ENCODE results near the gene MCMBP.

The MCMBP gene

GRCh38 chr10:119830851-119831250, 41.8 kb downstream of the MCMBP start:
- Histone ChIP-seq H3K36me3 (replicated peaks; ENCODE audit: low read depth, low read length) (peaks cover 46% of the 10 kb centered on the region), H3K4me1 (ENCODE audit: low read length) (peaks cover 7% of the 10 kb centered on the region)

GRCh38 chr10:119829429-119829828, 43.2 kb downstream of the MCMBP start:
- Histone ChIP-seq H3K79me2 (ENCODE audit: low read length) (no peaks in the 10 kb centered on the region), H3K36me3 (replicated peaks; ENCODE audit: low read depth, low read length) (peaks cover 39% of the 10 kb centered on the region), H3K4me1 (ENCODE audit: low read length) (peaks cover 6% of the 10 kb centered on the region), H4K20me1 (ENCODE audit: insufficient read depth, low read length) (no peaks in the 10 kb centered on the region), H2AFZ (ENCODE audit: low read depth, low read length) (no peak overlapping the region), H3K27ac (ENCODE audit: low read length) (no peak overlapping the region), H3K4me3 (ENCODE audit: low read length) (no peak overlapping the region), H3K27me3 (ENCODE audit: low read depth, low read length) (no peaks in the 10 kb centered on the region), H3K9me3 (ENCODE audit: insufficient read depth, low read length) (no peaks in the 10 kb centered on the region), H3K9ac (ENCODE audit: low read length) (no peak overlapping the region), H3K4me2 (ENCODE audit: low read length) (no peak overlapping the region)
- no peak for TF ChIP-seq EZH2phosphoT487 (IDR thresholded peaks at IDR 0.05; ENCODE audit: low read depth)
- no peak for TF ChIP-seq CTCF (IDR thresholded peaks at IDR 0.05; ENCODE audit: low read depth, low read length)

More at GRCh38 chr10:119830851-119831250, 41.8 kb downstream of the MCMBP start:
- Histone ChIP-seq H3K4me2 (ENCODE audit: low read length) (no peak overlapping the region), H2AFZ (ENCODE audit: low read depth, low read length) (no peak overlapping the region), H4K20me1 (ENCODE audit: insufficient read depth, low read length) (no peaks in the 10 kb centered on the region), H3K27ac (ENCODE audit: low read length) (no peak overlapping the region), H3K79me2 (ENCODE audit: low read length) (no peaks in the 10 kb centered on the region), H3K9ac (ENCODE audit: low read length) (no peak overlapping the region), H3K27me3 (ENCODE audit: low read depth, low read length) (no peaks in the 10 kb centered on the region), H3K9me3 (ENCODE audit: insufficient read depth, low read length) (no peaks in the 10 kb centered on the region), H3K4me3 (ENCODE audit: low read length) (no peak overlapping the region)
- TF ChIP-seq CTCF (IDR thresholded peaks at IDR 0.05; ENCODE audit: low read depth, low read length) = no peak
- no peak for TF ChIP-seq EZH2phosphoT487 (IDR thresholded peaks at IDR 0.05; ENCODE audit: low read depth)

GRCh38 chr10:119827430-119827829, 45.2 kb downstream of the MCMBP start:
- no peak overlapping the region for H3K9ac ChIP-seq (ENCODE audit: low read length)
- no peak overlapping the region for H3K4me2 ChIP-seq (ENCODE audit: low read length)
- H4K20me1 ChIP-seq (ENCODE audit: insufficient read depth, low read length) = no peaks in the 10 kb centered on the region
- H3K4me3 ChIP-seq (ENCODE audit: low read length) = no peak overlapping the region
- TF ChIP-seq EZH2phosphoT487 (IDR thresholded peaks at IDR 0.05; ENCODE audit: low read depth) (no peak), CTCF (IDR thresholded peaks at IDR 0.05; ENCODE audit: low read depth, low read length) (no peak)
- H3K36me3 ChIP-seq (replicated peaks; ENCODE audit: low read depth, low read length) = peaks cover 33% of the 10 kb centered on the region
- no peak overlapping the region for H3K27ac ChIP-seq (ENCODE audit: low read length)
- no peak overlapping the region for H2AFZ ChIP-seq (ENCODE audit: low read depth, low read length)
- no peaks in the 10 kb centered on the region for H3K4me1 ChIP-seq (ENCODE audit: low read length)
- no peaks in the 10 kb centered on the region for H3K9me3 ChIP-seq (ENCODE audit: insufficient read depth, low read length)
- no peaks in the 10 kb centered on the region for H3K79me2 ChIP-seq (ENCODE audit: low read length)
- no peaks in the 10 kb centered on the region for H3K27me3 ChIP-seq (ENCODE audit: low read depth, low read length)

- H3K4me1 ChIP-seq (ENCODE audit: low read length) = no peaks in the 10 kb centered on the region
- peaks cover 30% of the 10 kb centered on the region for H3K36me3 ChIP-seq (replicated peaks; ENCODE audit: low read depth, low read length)
- no peak overlapping the region for H3K4me2 ChIP-seq (ENCODE audit: low read length)
These were observed 45.9 kb downstream of the MCMBP start for GRCh38 chr10:119826771-119827170.

More at GRCh38 chr10:119826771-119827170, 45.9 kb downstream of the MCMBP start:
- no peak overlapping the region for H3K27ac ChIP-seq (ENCODE audit: low read length)
- TF ChIP-seq EZH2phosphoT487 (IDR thresholded peaks at IDR 0.05; ENCODE audit: low read depth) = no peak
- TF ChIP-seq CTCF (IDR thresholded peaks at IDR 0.05; ENCODE audit: low read depth, low read length) = no peak
- no peak overlapping the region for H3K9ac ChIP-seq (ENCODE audit: low read length)
- H3K9me3 ChIP-seq (ENCODE audit: insufficient read depth, low read length) = no peaks in the 10 kb centered on the region
- H2AFZ ChIP-seq (ENCODE audit: low read depth, low read length) = no peak overlapping the region
- no peaks in the 10 kb centered on the region for H3K79me2 ChIP-seq (ENCODE audit: low read length)
- no peak overlapping the region for H3K4me3 ChIP-seq (ENCODE audit: low read length)
- no peaks in the 10 kb centered on the region for H4K20me1 ChIP-seq (ENCODE audit: insufficient read depth, low read length)
- H3K27me3 ChIP-seq (ENCODE audit: low read depth, low read length) = no peaks in the 10 kb centered on the region

All from OCI-LY3 (cell line).